Neural cell (in vitro differentiated cells): ENCODE data around the gene SBK1. TPM values are rescaled to one million over a fixed set of nuclear protein-coding genes. Genes with fewer than 3 reads are reported as not detected.

Source experiments
- H2AFZ ChIP-seq: fragments of 200-600, 300-800 bp; sonication (generic), shearing (Covaris generic); 2 replicates; pipeline ENCODE4 v1.6.0; 2014; ENCODE audit warnings: low read depth, mild to moderate bottlenecking, antibody characterized with exemption, low read length, moderate library complexity
- H3F3A ChIP-seq: fragments of 200-600 bp; shearing (Covaris generic); 2 replicates; pipeline ENCODE4 v1.6.1; 2016; ENCODE audit warnings: mild to moderate bottlenecking, moderate library complexity, mixed read lengths, antibody characterized with exemption, low read length; ENCODE audit not compliant: insufficient read depth, poor library complexity, severe bottlenecking
- H3K27ac ChIP-seq: fragments of 200-600, 300-800 bp; sonication (generic), shearing (Covaris generic); 2 replicates; pipeline ENCODE4 v1.5.1; 2014; ENCODE audit warnings: mild to moderate bottlenecking, low read length, moderate library complexity
- H3K27me3 ChIP-seq: fragments of 300-800, 200-600 bp; sonication (generic), shearing (Covaris generic); 2 replicates; pipeline ENCODE4 v1.6.0; 2014; ENCODE audit warnings: mild to moderate bottlenecking, low read depth, low read length, moderate library complexity; ENCODE audit not compliant: insufficient read depth
- H3K36me3 ChIP-seq: fragments of 300-800, 200-600 bp; sonication (generic), shearing (Covaris generic); 2 replicates; pipeline ENCODE4 v1.5.1; 2014; ENCODE audit warnings: mild to moderate bottlenecking, antibody characterized with exemption, low read length, moderate library complexity; ENCODE audit not compliant: insufficient read depth
- H3K4me2 ChIP-seq: fragments of 300-800, 200-600 bp; sonication (generic), shearing (Covaris generic); 2 replicates; pipeline ENCODE4 v1.6.0; 2014; ENCODE audit warnings: mild to moderate bottlenecking, low read length
- H3K4me3 ChIP-seq: fragments of 300-800, 200-600 bp; sonication (generic), shearing (Covaris generic); 2 replicates; pipeline ENCODE4 v1.5.1; 2014; ENCODE audit warnings: mild to moderate bottlenecking, low read length, moderate library complexity
- H3K79me2 ChIP-seq: fragments of 200-600 bp; shearing (Covaris generic); replicated peaks from 2 replicates; pipeline ENCODE4 v1.6.0; 2014; ENCODE audit warnings: mild to moderate bottlenecking, low read length, moderate library complexity; ENCODE audit not compliant: insufficient read depth
- H3K9ac ChIP-seq: fragments of 300-800, 200-600 bp; sonication (generic), shearing (Covaris generic); 2 replicates; pipeline ENCODE4 v1.6.1; 2016; ENCODE audit warnings: mild to moderate bottlenecking, low read length, mixed read lengths
- H3K9me2 ChIP-seq: fragments of 200-600 bp; shearing (Covaris generic); 2 replicates; pipeline ENCODE4 v1.6.1; 2016; ENCODE audit warnings: mild to moderate bottlenecking, low read length, mixed read lengths; ENCODE audit not compliant: insufficient read depth
- H3K9me3 ChIP-seq: fragments of 200-600, 300-800 bp; sonication (generic), shearing (Covaris generic); 2 replicates; pipeline ENCODE4 v1.6.1; 2016; ENCODE audit warnings: mild to moderate bottlenecking, mixed run types, low read length, moderate library complexity, mixed read lengths
- H4K20me1 ChIP-seq: fragments of 200-600 bp; shearing (Covaris generic); 2 replicates; pipeline ENCODE4 v1.6.1; 2016; ENCODE audit warnings: mild to moderate bottlenecking, mixed run types; ENCODE audit not compliant: insufficient read depth
- EP300 ChIP-seq: fragments of 450-650 bp; conservative IDR thresholded peaks from 2 replicates; pipeline ENCODE4 v1.6.1; 2014; ENCODE audit warnings: antibody characterized with exemption, mild to moderate bottlenecking, moderate library complexity; ENCODE audit not compliant: poor library complexity, severe bottlenecking
- EZH2 ChIP-seq: fragments of 200-600, 300-800 bp; shearing (Covaris generic), sonication (generic); IDR thresholded peaks from 2 replicates; pipeline ENCODE4 v1.6.1; 2014; ENCODE audit warnings: antibody characterized with exemption, low read length, borderline replicate concordance, mild to moderate bottlenecking; ENCODE audit not compliant: insufficient read depth, poor library complexity, severe bottlenecking
- MXI1 ChIP-seq: fragments of 450-650 bp; conservative IDR thresholded peaks from 2 replicates; pipeline ENCODE4 v1.6.1; 2014; ENCODE audit warnings: antibody characterized with exemption, mild to moderate bottlenecking; ENCODE audit not compliant: poor library complexity, severe bottlenecking
- POLR2AphosphoS5 ChIP-seq: IDR thresholded peaks from 2 replicates; pipeline ENCODE4 v1.6.1; 2012
- RAD21 ChIP-seq: fragments of 450-650 bp; conservative IDR thresholded peaks from 2 replicates; pipeline ENCODE4 v1.6.1; 2014; ENCODE audit warnings: antibody characterized with exemption, mild to moderate bottlenecking, moderate library complexity
- REST ChIP-seq: IDR thresholded peaks from 2 replicates; pipeline ENCODE4 v1.6.1; 2012; ENCODE audit warnings: borderline replicate concordance
- SMC3 ChIP-seq: fragments of 450-650 bp; conservative IDR thresholded peaks from 2 replicates; pipeline ENCODE4 v1.6.1; 2014; ENCODE audit warnings: antibody characterized with exemption, mild to moderate bottlenecking, moderate library complexity; ENCODE audit not compliant: poor library complexity
- TAF1 ChIP-seq: IDR thresholded peaks from 2 replicates; pipeline ENCODE4 v1.6.1; 2012; ENCODE audit warnings: low read depth
- polyA plus RNA-seq: library from polyadenylated mRNA; depleted of rRNA; stranded (reverse); fragments of >200 nt; gene quantifications from 2 replicates; pipeline ENCODE4 v1.2.3, GENCODE V29; 2014
- TF ChIP-seq, protein P1 (sequence below): fragments of 450-650 bp; IDR thresholded peaks from 2 replicates; pipeline ENCODE4 v1.5.1; 2014; ENCODE audit warnings: antibody characterized with exemption, mild to moderate bottlenecking, moderate library complexity; ENCODE audit not compliant: poor library complexity, severe bottlenecking

Gene SBK1
- polyA plus RNA-seq, 1 donor from 2014 or later: 18.2 TPM

- no peaks in the 10 kb centered on the region for H3K9me2 ChIP-seq
- H3K27me3 ChIP-seq: no peaks in the 10 kb centered on the region
- H3K79me2 ChIP-seq: no peaks in the 10 kb centered on the region
- H4K20me1 ChIP-seq: no peaks in the 10 kb centered on the region
- H3K4me2 ChIP-seq: no peak overlapping the region
- TF ChIP-seq EZH2 (no peak), MXI1 (no peak), POLR2AphosphoS5 (no peak), EP300 (no peak), SMC3 (no peak), TAF1 (no peak), RAD21 (no peak), REST (no peak)
- TF ChIP-seq, protein P1, sequence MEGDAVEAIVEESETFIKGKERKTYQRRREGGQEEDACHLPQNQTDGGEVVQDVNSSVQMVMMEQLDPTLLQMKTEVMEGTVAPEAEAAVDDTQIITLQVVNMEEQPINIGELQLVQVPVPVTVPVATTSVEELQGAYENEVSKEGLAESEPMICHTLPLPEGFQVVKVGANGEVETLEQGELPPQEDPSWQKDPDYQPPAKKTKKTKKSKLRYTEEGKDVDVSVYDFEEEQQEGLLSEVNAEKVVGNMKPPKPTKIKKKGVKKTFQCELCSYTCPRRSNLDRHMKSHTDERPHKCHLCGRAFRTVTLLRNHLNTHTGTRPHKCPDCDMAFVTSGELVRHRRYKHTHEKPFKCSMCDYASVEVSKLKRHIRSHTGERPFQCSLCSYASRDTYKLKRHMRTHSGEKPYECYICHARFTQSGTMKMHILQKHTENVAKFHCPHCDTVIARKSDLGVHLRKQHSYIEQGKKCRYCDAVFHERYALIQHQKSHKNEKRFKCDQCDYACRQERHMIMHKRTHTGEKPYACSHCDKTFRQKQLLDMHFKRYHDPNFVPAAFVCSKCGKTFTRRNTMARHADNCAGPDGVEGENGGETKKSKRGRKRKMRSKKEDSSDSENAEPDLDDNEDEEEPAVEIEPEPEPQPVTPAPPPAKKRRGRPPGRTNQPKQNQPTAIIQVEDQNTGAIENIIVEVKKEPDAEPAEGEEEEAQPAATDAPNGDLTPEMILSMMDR: no peak
- H3F3A ChIP-seq: no peaks in the 10 kb centered on the region
- no peak overlapping the region for H3K27ac ChIP-seq
- no peak overlapping the region for H2AFZ ChIP-seq
- no peaks in the 10 kb centered on the region for H3K9me3 ChIP-seq
- no peak overlapping the region for H3K9ac ChIP-seq
- no peak overlapping the region for H3K4me3 ChIP-seq
- no peaks in the 10 kb centered on the region for H3K36me3 ChIP-seq
Measured at GRCh38 chr16:28283798-28284577, 8.3 kb upstream of the SBK1 start.

DNA sequence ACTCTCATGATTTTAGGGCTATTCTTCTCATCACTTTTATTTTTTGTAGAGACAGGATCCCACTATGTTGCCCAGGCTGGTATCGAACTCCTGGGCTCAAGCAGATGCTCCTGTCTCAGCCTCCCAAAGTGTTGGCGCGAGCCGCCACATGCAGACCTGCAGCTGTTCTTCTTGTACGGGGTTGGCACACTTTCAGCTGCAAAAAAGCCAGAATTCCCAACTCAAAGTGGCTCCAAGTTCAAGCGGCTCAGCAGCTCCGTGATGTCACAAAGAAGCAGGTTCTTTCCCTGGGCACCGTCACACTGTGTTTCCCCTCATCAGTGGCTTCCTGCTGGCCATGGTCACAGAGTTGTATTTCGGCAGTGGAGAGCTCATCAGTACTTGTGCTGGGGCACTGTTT, 6.7 kb upstream of the SBK1 start:
- H4K20me1 ChIP-seq: no peaks in the 10 kb centered on the region
- no peak overlapping the region for H3K4me2 ChIP-seq
- no peaks in the 10 kb centered on the region for H3K79me2 ChIP-seq
- TF ChIP-seq POLR2AphosphoS5 (no peak), EZH2 (no peak), RAD21 (no peak), EP300 (no peak), SMC3 (no peak), MXI1 (no peak)
- no peaks in the 10 kb centered on the region for H3K36me3 ChIP-seq
- H3K9ac ChIP-seq: no peak overlapping the region
- H3K27me3 ChIP-seq: no peaks in the 10 kb centered on the region
- H2AFZ ChIP-seq: no peak overlapping the region
- H3K9me3 ChIP-seq: no peaks in the 10 kb centered on the region
- H3K9me2 ChIP-seq: no peaks in the 10 kb centered on the region
- no peak overlapping the region for H3K27ac ChIP-seq
- H3F3A ChIP-seq: no peaks in the 10 kb centered on the region
- H3K4me3 ChIP-seq: no peak overlapping the region
